H1 (cell line): ENCODE results near the gene IPO9. TPM values are rescaled to one million over a fixed set of nuclear protein-coding genes. Genes with fewer than 3 reads are reported as not detected.

Experiments used
- CTCF ChIA-PET: fragments of 300-600 bp; sonication (Branson Sonifier 250); formaldehyde crosslinking; loops from one replicate; lab custom pipeline; 2021; ENCODE audit not compliant: partially characterized antibody; lab: Charles Lee
- POLR2A ChIA-PET: fragments of 300-600 bp; sonication (Branson Sonifier 250); formaldehyde crosslinking; loops from one replicate; lab custom pipeline; 2021; ENCODE audit warnings: inconsistent platforms; ENCODE audit not compliant: partially characterized antibody; lab: Charles Lee
- DNase-seq, 2 experiments: peaks; one replicate each; pipeline versions ENCODE4 v3.0.0 to v3.0.0-alpha.2; 2010 to 2022; ENCODE audit warnings: low spot score in 2 of 2, low read depth in 1 of 2, mixed read lengths in 1 of 2
- FAIRE-seq: peaks from 2 replicates; lab custom pipeline; 2011; peaks lifted over from hg19 to GRCh38; lab: Jason Lieb, UNC
- H2AFZ ChIP-seq: 2 replicates; pipeline ENCODE4 v1.8.1; 2012; ENCODE audit warnings: low read length, inconsistent platforms
- H2AK5ac ChIP-seq: 2 replicates; pipeline ENCODE4 v1.6.1; 2013; ENCODE audit warnings: low read depth, low read length
- H2BK120ac ChIP-seq: replicated peaks from 2 replicates; pipeline ENCODE3; 2013; ENCODE audit warnings: low read depth, low read length, inconsistent platforms
- H2BK12ac ChIP-seq: 2 replicates; pipeline ENCODE4 v1.6.1; 2013; ENCODE audit warnings: low read depth, low read length
- H2BK15ac ChIP-seq: 2 replicates; pipeline ENCODE4 v1.6.1; 2013; ENCODE audit warnings: low read length
- H2BK20ac ChIP-seq: 2 replicates; pipeline ENCODE4 v1.6.1; 2013; ENCODE audit warnings: low read length
- H2BK5ac ChIP-seq: 2 replicates; pipeline ENCODE4 v1.6.1; 2013; ENCODE audit warnings: low read depth, low read length
- H3K14ac ChIP-seq: 2 replicates; pipeline ENCODE4 v1.6.1; 2013; ENCODE audit warnings: inconsistent platforms; ENCODE audit not compliant: insufficient read length
- H3K18ac ChIP-seq: 2 replicates; pipeline ENCODE4 v1.6.1; 2013; ENCODE audit warnings: low read length; ENCODE audit errors: extremely low read depth
- H3K23ac ChIP-seq: 2 replicates; pipeline ENCODE4 v1.6.1; 2013; ENCODE audit warnings: inconsistent platforms; ENCODE audit not compliant: insufficient read length
- H3K23me2 ChIP-seq: 2 replicates; pipeline ENCODE4 v1.6.1; 2013; ENCODE audit warnings: low read depth, low read length
- H3K27ac ChIP-seq: 2 replicates; pipeline ENCODE4 v1.6.1; 2011; ENCODE audit warnings: low read depth, low read length, inconsistent platforms
- H3K27me3 ChIP-seq, 4 experiments: replicated peaks in 1 of 4; 1 replicate in 1 of 4; 2 replicates in 3 of 4; pipeline versions ENCODE4 v1.6.1 to v1.8.1; 2011 to 2013; ENCODE audit warnings: low read length in 3 of 4, mild to moderate bottlenecking in 3 of 4, inconsistent platforms in 2 of 4, mixed read lengths in 2 of 4, moderate library complexity in 1 of 4; ENCODE audit not compliant: control insufficient read depth in 3 of 4, insufficient read depth in 3 of 4; ENCODE audit errors: extremely low read depth in 1 of 4
- H3K36me3 ChIP-seq, 4 experiments: 2 replicates each; pipeline versions ENCODE4 v1.6.1 to v1.8.1; 2011 to 2013; ENCODE audit warnings: mild to moderate bottlenecking in 4 of 4, low read length in 3 of 4, moderate library complexity in 2 of 4, control low read depth in 1 of 4, inconsistent platforms in 1 of 4; ENCODE audit not compliant: insufficient read depth in 4 of 4, control insufficient read depth in 2 of 4
- H3K4ac ChIP-seq: replicated peaks from 2 replicates; pipeline ENCODE3; 2013; ENCODE audit warnings: low read length, low read depth, mixed read lengths, inconsistent platforms; ENCODE audit not compliant: insufficient read length
- H3K4me1 ChIP-seq, 4 experiments: replicated peaks in 1 of 4; 1 replicate in 1 of 4; 2 replicates in 3 of 4; pipeline versions ENCODE4 v1.6.1 to v1.8.1; 2011 to 2013; ENCODE audit warnings: low read length in 3 of 4, inconsistent platforms in 2 of 4, mixed read lengths in 1 of 4; ENCODE audit not compliant: insufficient read depth in 4 of 4, control insufficient read depth in 3 of 4
- H3K4me2 ChIP-seq, 2 experiments: 2 replicates each; pipeline versions ENCODE4 v1.6.1 to v1.8.1; 2011 to 2013; ENCODE audit warnings: low read depth in 2 of 2, low read length in 2 of 2, control low read depth in 1 of 2, inconsistent platforms in 1 of 2, mild to moderate bottlenecking in 1 of 2; ENCODE audit not compliant: insufficient read depth in 1 of 2
- H3K4me3 ChIP-seq, 4 experiments: fragments of 200-600, 300-600 bp in 1 of 4; sonication (generic), shearing (Covaris generic), sonication (Bioruptor Twin) in 1 of 4; 2 replicates each; pipeline versions ENCODE4 v1.5.1 to v1.8.1; 2011 to 2016; ENCODE audit warnings: low read length in 4 of 4, low read depth in 3 of 4, control low read depth in 2 of 4, inconsistent platforms in 2 of 4, mild to moderate bottlenecking in 2 of 4, mixed read lengths in 1 of 4, moderate library complexity in 1 of 4; ENCODE audit not compliant: insufficient read depth in 2 of 4; ENCODE audit errors: extremely low read depth in 1 of 4
- H3K56ac ChIP-seq: replicated peaks from 2 replicates; pipeline ENCODE3; 2013; ENCODE audit warnings: low read depth, mild to moderate bottlenecking, mixed read lengths, low read length, inconsistent platforms; ENCODE audit not compliant: insufficient read length
- H3K79me1 ChIP-seq: 2 replicates; pipeline ENCODE4 v1.6.1; 2013; ENCODE audit warnings: low read depth, low read length, control low read depth
- H3K79me2 ChIP-seq, 2 experiments: 2 replicates each; pipeline versions ENCODE4 v1.6.1 to v1.8.1; 2012 to 2013; ENCODE audit warnings: low read length in 2 of 2, mild to moderate bottlenecking in 2 of 2, inconsistent platforms in 1 of 2; ENCODE audit not compliant: insufficient read depth in 2 of 2, control insufficient read depth in 1 of 2
- H3K9ac ChIP-seq, 4 experiments: replicated peaks in 1 of 4; 1 replicate in 1 of 4; 2 replicates in 3 of 4; pipeline versions ENCODE4 v1.6.1 to v1.8.1; 2011 to 2013; ENCODE audit warnings: low read depth in 3 of 4, low read length in 3 of 4, control low read depth in 2 of 4, mild to moderate bottlenecking in 2 of 4, moderate library complexity in 2 of 4, inconsistent platforms in 1 of 4; ENCODE audit errors: extremely low read depth in 1 of 4
- H3K9me3 ChIP-seq, 2 experiments: 2 replicates each; pipeline versions ENCODE4 v1.6.1 to v1.8.1; 2012 to 2013; ENCODE audit warnings: mild to moderate bottlenecking in 2 of 2, moderate library complexity in 2 of 2, control low read depth in 1 of 2, inconsistent platforms in 1 of 2, low read depth in 1 of 2, low read length in 1 of 2, mixed read lengths in 1 of 2; ENCODE audit not compliant: insufficient read depth in 2 of 2
- H4K20me1 ChIP-seq, 2 experiments: replicated peaks in 1 of 2; 2 replicates each; pipeline versions ENCODE3 to v1.8.1; 2011 to 2013; ENCODE audit warnings: inconsistent platforms in 2 of 2, low read length in 2 of 2, mild to moderate bottlenecking in 1 of 2; ENCODE audit not compliant: insufficient read depth in 2 of 2, control insufficient read depth in 1 of 2
- H4K5ac ChIP-seq: 2 replicates; pipeline ENCODE4 v1.6.1; 2013; ENCODE audit warnings: low read length, low read depth, mixed read lengths, inconsistent platforms; ENCODE audit not compliant: insufficient read length
- H4K8ac ChIP-seq: 2 replicates; pipeline ENCODE4 v1.8.0; 2013; ENCODE audit warnings: mild to moderate bottlenecking, moderate library complexity, low read length, inconsistent platforms; ENCODE audit not compliant: insufficient read depth; ENCODE audit errors: extremely low read depth
- H4K91ac ChIP-seq: replicated peaks from 2 replicates; pipeline ENCODE3; 2013; ENCODE audit warnings: low read length, mixed read lengths, inconsistent platforms; ENCODE audit not compliant: insufficient read length
- ATF2 ChIP-seq: IDR thresholded peaks from 2 replicates; pipeline ENCODE4 v1.6.1; 2012; ENCODE audit warnings: low read length, inconsistent platforms
- BCL11A ChIP-seq, 2 experiments: IDR thresholded peaks; one replicate each; pipeline ENCODE4 v1.6.1; 2011; ENCODE audit warnings: low read depth in 2 of 2, low read length in 2 of 2, mild to moderate bottlenecking in 2 of 2
- BRCA1 ChIP-seq: IDR thresholded peaks from 2 replicates; pipeline ENCODE4 v1.6.1; 2012; ENCODE audit warnings: low read depth, low read length, improper control_type of control experiment
- CEBPB ChIP-seq: IDR thresholded peaks from 2 replicates; pipeline ENCODE4 v1.6.1; 2012; ENCODE audit warnings: low read depth, low read length
- E2F6 ChIP-seq: IDR thresholded peaks from 2 replicates; pipeline ENCODE4 v1.6.1; 2012; ENCODE audit warnings: inconsistent platforms
- EGR1 ChIP-seq: IDR thresholded peaks from 2 replicates; pipeline ENCODE4 v1.6.1; 2011; ENCODE audit warnings: low read depth, low read length, borderline replicate concordance
- NRF1 ChIP-seq: IDR thresholded peaks from 2 replicates; pipeline ENCODE4 v1.6.1; 2011; ENCODE audit warnings: mild to moderate bottlenecking, low read depth, low read length, improper control_type of control experiment
- RAD21 ChIP-seq, 2 experiments: IDR thresholded peaks in 1 of 2; conservative IDR thresholded peaks in 1 of 2; 2 replicates each; pipeline ENCODE4 v1.6.1; 2011; ENCODE audit warnings: low read depth in 2 of 2, low read length in 2 of 2, improper control_type of control experiment in 1 of 2, inconsistent platforms in 1 of 2, mild to moderate bottlenecking in 1 of 2, moderate library complexity in 1 of 2
- SUZ12 ChIP-seq: fragments of 200-600 bp; sonication (generic); IDR thresholded peaks from 2 replicates; pipeline ENCODE4 v1.6.1; 2012; ENCODE audit warnings: mild to moderate bottlenecking, inconsistent platforms, low read length, moderate library complexity, mixed read lengths
- TBP ChIP-seq: IDR thresholded peaks from 2 replicates; pipeline ENCODE4 v1.6.1; 2011; ENCODE audit warnings: low read depth, low read length, improper control_type of control experiment
- TEAD4 ChIP-seq: IDR thresholded peaks from 2 replicates; pipeline ENCODE4 v1.6.1; 2012; ENCODE audit warnings: low read depth, low read length, inconsistent platforms, mixed read lengths
- ZNF274 ChIP-seq: IDR thresholded peaks from 2 replicates; pipeline ENCODE4 v1.7.0; 2012; ENCODE audit warnings: low read length, borderline replicate concordance; ENCODE audit errors: extremely low read depth
- polyA plus RNA-seq, 7 experiments: library from polyadenylated mRNA; depleted of rRNA in 3 of 7; stranded (reverse) in 5 of 7; unstranded in 2 of 7; fragments of >200 nt in 5 of 7; fragments of 200-250 nt in 2 of 7; gene quantifications; 1 replicate in 5 of 7; 2 replicates in 1 of 7; 4 replicates in 1 of 7; pipeline versions ENCODE4 v1.2.1 to v1.2.3, GENCODE V29; 2011 to 2013; ENCODE audit warnings: missing spikeins in 2 of 7, mixed read lengths in 2 of 7
- total RNA-seq: library from RNA; stranded (reverse); fragmentation: NEBNext Ultra II Directional; extraction: Animal tissue kit (Norgen Biotek cat#: 25700); gene quantifications from 2 replicates; pipeline ENCODE4 v1.2.1, GENCODE V29; 2021

IPO9 gene
- total and polyA plus RNA-seq, 2 of the 8 experiments (the other 6 are each of a cell fraction or from before 2014, with no cell fraction given): 61.0 to 122 TPM

GRCh38 chr1:201813226-201813625 lies 15.7 kb upstream of the IPO9 start:
- Histone ChIP-seq H3K4me3 (no peak overlapping the region), H3K56ac (no peak overlapping the region), H3K4me1 (no peaks in the 10 kb centered on the region), H3K14ac (no peak overlapping the region)
- no peak for TF ChIP-seq ZNF274
- TF ChIP-seq BRCA1: no peak
- TF ChIP-seq CEBPB: no peak
- TF ChIP-seq TBP: no peak
- TF ChIP-seq RAD21 (IDR thresholded peaks at IDR 0.05 in 1 of 2, conservative IDR thresholded peaks at IDR 0.05 in 1 of 2; ENCODE audit: low read depth in 2 of 2, low read length in 2 of 2): no peak
- TF ChIP-seq SUZ12: no peak
- TF ChIP-seq TEAD4: no peak
- no peak for TF ChIP-seq E2F6
- no peak for TF ChIP-seq EGR1
- no peak for TF ChIP-seq ATF2
- no peak for TF ChIP-seq BCL11A (IDR thresholded peaks at IDR 0.05; ENCODE audit: low read depth in 2 of 2, low read length in 2 of 2)
- no peak for TF ChIP-seq NRF1
- TF ChIP-seq, all 59 proteins: peak for 0
- Histone ChIP-seq H2BK5ac (no peak overlapping the region), H2AFZ (no peak overlapping the region), H3K79me2 (no peaks in the 10 kb centered on the region), H4K5ac (no peak overlapping the region), H3K23ac (no peak overlapping the region), H2BK120ac (no peak overlapping the region), H4K8ac (no peak overlapping the region), H4K91ac (no peak overlapping the region), H3K9ac (no peak overlapping the region), H3K27ac (no peak overlapping the region), H3K4ac (no peak overlapping the region), H2BK15ac (no peak overlapping the region), H2BK12ac (no peak overlapping the region), H4K20me1 (peaks cover 0 to 3% of the 10 kb centered on the region in 2 experiments), H2AK5ac (no peak overlapping the region), H3K18ac (no peak overlapping the region), H3K23me2 (no peaks in the 10 kb centered on the region), H3K4me2 (no peak overlapping the region), H3K79me1 (no peaks in the 10 kb centered on the region), H3K36me3 (peaks cover 35 to 74% (median 56%) of the 10 kb centered on the region in 4 experiments), H3K9me3 (no peaks in the 10 kb centered on the region), H3K27me3 (no peaks in the 10 kb centered on the region), H2BK20ac (no peak overlapping the region)
- ChIA-PET CTCF (interaction anchor here (0.6 to 3.3 kb wide), 6 partner anchors 14 to 311 kb away, joined by 3 to 19 read pairs (median 6); no protein-coding TSS in a partner anchor), POLR2A (interaction anchor here (1.1 kb wide), 1 partner anchor 16 kb away, joined by 3 read pairs; no protein-coding TSS in a partner anchor)
- no peak for FAIRE-seq
- DNase-seq: no peak
